Tibial nerve (tissue), 4 donors: ENCODE data around the gene NFIA. TPM values are rescaled to one million over a fixed set of nuclear protein-coding genes. Genes with fewer than 3 reads are reported as not detected.

Experiments
- DNase-seq, 2 donors: peaks; one replicate each; pipeline ENCODE4 v3.0.0-alpha.2; 2019; ENCODE audit warnings: low spot score in 2 of 2
- H3K27ac ChIP-seq, 4 donors: fragments of 200-600 bp; sonication (generic) in 3 of 4; one replicate each; pipeline ENCODE4 v1.5.1; 2017 to 2019; ENCODE audit warnings: mild to moderate bottlenecking in 1 of 4
- H3K27me3 ChIP-seq, 2 donors: fragments of 200-600 bp; sonication (generic) in 1 of 2; one replicate each; pipeline versions ENCODE4 v1.5.1 to v1.6.0; 2017 to 2019
- H3K36me3 ChIP-seq, 3 donors: fragments of 200-600 bp; sonication (generic); one replicate each; pipeline ENCODE4 v1.5.1; 2018 to 2019
- H3K4me1 ChIP-seq, 4 donors: fragments of 200-600 bp; sonication (generic) in 3 of 4; one replicate each; pipeline ENCODE4 v1.5.1; 2017 to 2019
- H3K4me3 ChIP-seq, 4 donors: fragments of 200-600 bp; sonication (generic) in 3 of 4; one replicate each; pipeline ENCODE4 v1.5.1; 2017 to 2019; ENCODE audit warnings: mild to moderate bottlenecking in 1 of 4, moderate library complexity in 1 of 4
- H3K9me3 ChIP-seq, 4 donors: fragments of 200-600 bp; sonication (generic) in 3 of 4; one replicate each; pipeline ENCODE4 v1.5.1; 2017 to 2019
- CTCF ChIP-seq, 5 experiments: fragments of 200-600 bp in 3 of 5; fragments of 450-650 bp in 2 of 5; sonication (generic) in 3 of 5; IDR thresholded peaks; one replicate each; pipeline ENCODE4 v1.5.1; 2016 to 2019; ENCODE audit warnings: antibody characterized with exemption in 5 of 5, mild to moderate bottlenecking in 3 of 5, moderate library complexity in 2 of 5
- EP300 ChIP-seq, 2 donors: sonication (generic); formaldehyde crosslinking; IDR thresholded peaks; one replicate each; pipeline ENCODE4 v1.6.1; 2017; ENCODE audit warnings: antibody characterized with exemption in 2 of 2, mild to moderate bottlenecking in 1 of 2
- POLR2A ChIP-seq, 2 donors: fragments of 450-650 bp; IDR thresholded peaks; one replicate each; pipeline ENCODE4 v1.6.1; 2017; ENCODE audit warnings: antibody characterized with exemption in 2 of 2, mild to moderate bottlenecking in 2 of 2, moderate library complexity in 2 of 2
- WGBS, 2 donors: methylation state at CpG; one replicate each; pipeline ENCODE4 v1.1.5; 2018; 5-methylcytosine and 5-hydroxymethylcytosine counted together
- total RNA-seq, 4 donors: library from RNA; depleted of rRNA; stranded (reverse); fragments of >200 nt; gene quantifications; one replicate each; pipeline ENCODE4 v1.1.0, GENCODE V29; 2016

The NFIA gene
- total RNA-seq, 4 donors from 2014 or later: 71.2 to 81.4 (median 75.7) TPM

GRCh38 chr1:61051719-61052394 lies 30.5 kb upstream of the NFIA start:
- Histone ChIP-seq H3K9me3 (no peaks in the 10 kb centered on the region), H3K4me3 (peak overlapping the region in 3 of 4 donors; percentile 76 to 93 (median 81)), H3K36me3 (no peaks in the 10 kb centered on the region), H3K27ac (peak overlapping the region in 2 of 4 donors; percentile 96 to 97), H3K4me1 (peaks cover 0 to 59% (median 13%) of the 10 kb centered on the region in 4 donors), H3K27me3 (no peaks in the 10 kb centered on the region)
- TF ChIP-seq EP300 (IDR thresholded peaks at IDR 0.05) (peak in 1 of 2 donors; percentile 18), POLR2A (IDR thresholded peaks at IDR 0.05) (no peak), CTCF (IDR thresholded peaks at IDR 0.05) (no peak)
- 63 to 69% methylated on average over 23 of the region's 23 CpGs for WGBS, 2 donors
- peak in 1 of 2 donors; percentile 22 for DNase-seq

- Histone ChIP-seq H3K4me1 (peaks cover 0 to 59% (median 13%) of the 10 kb centered on the region in 4 donors), H3K9me3 (no peaks in the 10 kb centered on the region), H3K4me3 (peak overlapping the region in 2 of 4 donors; percentile 11 to 25), H3K27ac (peak overlapping the region in 2 of 4 donors; percentile 96 to 97), H3K27me3 (no peaks in the 10 kb centered on the region), H3K36me3 (no peaks in the 10 kb centered on the region)
- TF ChIP-seq CTCF (IDR thresholded peaks at IDR 0.05) (no peak), POLR2A (IDR thresholded peaks at IDR 0.05) (no peak), EP300 (IDR thresholded peaks at IDR 0.05) (no peak)
- 74 to 77% methylated on average over 10 of the region's 10 CpGs for WGBS, 2 donors
- DNase-seq: peak in 1 of 2 donors; percentile 7
These were observed 29.8 kb upstream of the NFIA start for GRCh38 chr1:61052395-61053225.

- no peak for TF ChIP-seq EP300 (IDR thresholded peaks at IDR 0.05)
- TF ChIP-seq CTCF (IDR thresholded peaks at IDR 0.05): no peak
- TF ChIP-seq POLR2A (IDR thresholded peaks at IDR 0.05): no peak
- Histone ChIP-seq H3K4me1 (peaks cover 0 to 59% (median 13%) of the 10 kb centered on the region in 4 donors), H3K27ac (peak overlapping the region in 3 of 4 donors; percentile 60 to 97 (median 96)), H3K27me3 (no peaks in the 10 kb centered on the region), H3K36me3 (no peaks in the 10 kb centered on the region), H3K9me3 (no peaks in the 10 kb centered on the region), H3K4me3 (peak overlapping the region; percentile 25 to 58 (median 32))
- 36 to 37% methylated on average over 10 of the region's 10 CpGs for WGBS, 2 donors
- DNase-seq: no peak
These were observed 29.1 kb upstream of the NFIA start for GRCh38 chr1:61053226-61053711.

- no peaks in the 10 kb centered on the region for H3K27me3 ChIP-seq
- H3K9me3 ChIP-seq: no peaks in the 10 kb centered on the region
- H3K36me3 ChIP-seq: no peaks in the 10 kb centered on the region
- 13 to 14% methylated on average over 39 to 42 of the region's 54 CpGs for whole genome bisulfite sequencing, 2 donors
- peak in 1 of 2 donors; percentile 17 for DNase-seq
- no peak for TF ChIP-seq POLR2A (IDR thresholded peaks at IDR 0.05)
- no peak for TF ChIP-seq EP300 (IDR thresholded peaks at IDR 0.05)
- TF ChIP-seq CTCF (IDR thresholded peaks at IDR 0.05): peak in 1 of 5 experiments; percentile 7
- H3K4me1 ChIP-seq: peaks cover 0 to 64% (median 13%) of the 10 kb centered on the region in 4 donors
- H3K27ac ChIP-seq: peak overlapping the region in 3 of 4 donors; percentile 60 to 97 (median 96)
- peak overlapping the region; percentile 25 to 58 (median 32) for H3K4me3 ChIP-seq
These were observed 28.4 kb upstream of the NFIA start for GRCh38 chr1:61053712-61054600.
